Measurements from ENCODE around the gene MED20. TPM values are rescaled to one million over a fixed set of nuclear protein-coding genes. Genes with fewer than 3 reads are reported as not detected.

MED20 gene
- total and polyA plus RNA-seq, 3 donors from 2014 or later, result 15.9 to 25.1 (median 25.1) TPM

DNA sequence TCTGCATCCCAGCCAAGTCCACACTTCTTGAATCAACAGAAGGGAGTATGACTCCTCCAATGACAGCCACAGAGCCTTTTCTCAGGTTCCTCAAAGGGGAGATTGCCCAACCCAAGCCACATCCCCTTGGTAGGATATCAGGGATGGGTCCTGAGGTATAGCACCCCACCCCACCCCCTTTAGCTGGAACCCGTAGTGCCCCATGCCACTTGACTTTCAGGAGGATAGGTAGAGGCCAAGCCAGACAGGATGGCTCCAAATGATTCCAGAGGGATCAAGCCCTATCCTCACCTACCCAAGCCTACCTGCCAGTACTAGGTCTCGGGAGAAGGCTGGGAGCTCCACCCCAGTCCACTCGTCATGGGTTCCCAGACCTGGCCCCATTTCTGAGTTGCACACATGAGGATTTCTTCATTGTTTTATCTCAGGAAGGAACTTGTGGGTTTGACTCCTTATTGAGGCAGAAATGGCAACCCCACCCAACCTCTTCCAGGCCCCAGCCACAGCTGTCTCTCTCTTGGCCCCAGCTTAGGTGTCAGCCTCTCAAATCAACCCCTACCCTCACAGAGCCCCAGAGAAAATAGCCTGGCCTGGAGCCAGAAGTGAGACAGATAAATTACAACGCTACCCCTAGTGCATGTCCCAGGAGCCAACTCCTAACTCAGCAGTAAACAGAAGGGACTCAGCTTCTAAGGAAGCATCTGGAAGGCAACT is 17.1 kb upstream of the MED20 start:
- WGBS, 2 donors, result 63 to 64% methylated on average over 4 of the region's 4 CpGs

DNA sequence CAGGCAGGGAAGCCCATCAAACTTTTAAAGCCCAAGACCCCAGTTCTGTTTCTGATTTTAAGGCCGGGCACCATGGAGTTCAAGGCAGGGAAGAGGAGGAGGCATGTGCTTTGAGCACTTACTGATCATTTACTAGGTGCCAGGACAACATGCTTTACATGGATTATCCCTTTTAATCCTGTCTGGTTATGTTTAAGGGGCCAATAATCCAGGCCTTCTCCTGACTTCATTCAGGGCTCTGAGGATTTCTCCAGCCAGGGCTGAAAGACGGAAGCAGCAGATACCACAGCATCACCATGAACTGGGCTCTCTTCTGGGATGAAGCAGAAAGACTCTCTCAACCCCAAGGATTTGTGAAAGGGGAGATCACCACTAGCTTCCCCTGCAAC is 16.5 kb upstream of the MED20 start:
- WGBS, 2 donors, result 54 to 71% methylated on average over 2 of the region's 2 CpGs
- H3K27me3 ChIP-seq, result no peaks in the 10 kb centered on the region
- intact Hi-C loops (cut with DNase I; ENCODE audit: low total_unique reads), result loop anchor here (5.0 kb wide), 1 partner anchor 105 kb away; no protein-coding TSS in a partner anchor
- H3K4me1 ChIP-seq, result peaks cover 36% of the 10 kb centered on the region
- H3K36me3 ChIP-seq (ENCODE audit: low read depth, missing control alignments), result no peaks in the 10 kb centered on the region
- TF ChIP-seq CTCF (IDR thresholded peaks at IDR 0.05), result no peak
- TF ChIP-seq POLR2A (IDR thresholded peaks at IDR 0.05), result no peak
- no peaks in the 10 kb centered on the region for H3K9me3 ChIP-seq
- H3K4me3 ChIP-seq, result no peak overlapping the region
- no peak overlapping the region for H3K27ac ChIP-seq
- no peak for DNase-seq

More for the DNA sequence above, 17.1 kb upstream of the MED20 start:
- Histone ChIP-seq H3K4me3 (no peak overlapping the region), H3K27me3 (no peaks in the 10 kb centered on the region), H3K36me3 (ENCODE audit: low read depth, missing control alignments) (no peaks in the 10 kb centered on the region), H3K27ac (peak overlapping the region in 1 of 2 donors; percentile 57), H3K4me1 (peaks cover 36% of the 10 kb centered on the region), H3K9me3 (no peaks in the 10 kb centered on the region)
- TF ChIP-seq POLR2A (IDR thresholded peaks at IDR 0.05), result no peak
- TF ChIP-seq CTCF (IDR thresholded peaks at IDR 0.05), result no peak
- DNase-seq, result no peak
- intact Hi-C loops (cut with DNase I; ENCODE audit: low total_unique reads), result loop anchor here (5.0 kb wide), 1 partner anchor 104 kb away; no protein-coding TSS in a partner anchor

DNA sequence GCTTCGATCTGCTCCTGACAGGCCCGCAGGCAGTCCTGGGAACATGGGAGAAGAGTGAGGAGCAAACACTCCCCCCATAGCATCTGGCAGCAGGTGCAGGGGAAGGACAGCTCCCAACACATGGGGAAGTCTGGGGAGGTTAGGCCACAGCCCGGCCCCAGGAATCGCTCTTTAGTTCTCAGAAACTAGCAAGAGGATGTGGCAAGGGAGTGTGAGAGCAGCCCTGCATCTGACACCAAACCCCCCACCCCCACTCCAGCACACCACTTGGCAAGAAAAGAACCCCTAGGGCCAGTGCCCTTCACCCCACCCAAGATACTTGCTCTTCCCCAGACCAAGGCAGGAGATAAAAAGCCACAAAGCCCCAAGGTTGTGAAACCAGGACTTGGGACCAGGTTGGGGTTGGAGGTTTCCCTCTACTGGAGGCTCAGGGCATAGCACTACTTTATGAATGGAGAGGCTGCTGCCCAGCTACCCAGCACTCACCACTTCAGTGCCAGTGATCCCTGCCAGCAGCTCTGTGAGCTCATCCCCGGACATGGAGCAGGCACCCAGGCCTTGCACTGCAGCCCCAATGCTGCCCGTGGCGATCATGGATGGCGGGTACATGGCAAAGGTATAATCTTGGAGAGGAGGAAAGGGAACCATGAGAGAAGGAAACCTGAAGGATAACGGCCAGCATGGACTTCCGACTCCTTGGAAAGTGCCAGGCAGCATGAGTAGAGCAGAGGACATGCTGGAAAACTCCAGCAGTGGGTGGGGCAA is 15.3 kb upstream of the MED20 start:
- no peak for TF ChIP-seq POLR2A (IDR thresholded peaks at IDR 0.05)
- TF ChIP-seq CTCF (IDR thresholded peaks at IDR 0.05), result peak; percentile 62 to 72 (median 69)
- H3K36me3 ChIP-seq (ENCODE audit: low read depth, missing control alignments), result no peaks in the 10 kb centered on the region
- 55 to 59% methylated on average over 7 to 10 of the region's 10 CpGs for WGBS, 2 donors
- H3K9me3 ChIP-seq, result no peaks in the 10 kb centered on the region
- H3K27me3 ChIP-seq, result no peaks in the 10 kb centered on the region
- H3K4me3 ChIP-seq, result no peak overlapping the region
- peaks cover 31% of the 10 kb centered on the region for H3K4me1 ChIP-seq
- no peak overlapping the region for H3K27ac ChIP-seq
- DNase-seq, result peak; percentile 80
- intact Hi-C loops (cut with DNase I; ENCODE audit: low total_unique reads), result loop anchor here (5.0 kb wide), 1 partner anchor 106 kb away; no protein-coding TSS in a partner anchor

- Histone ChIP-seq H3K27me3 (no peaks in the 10 kb centered on the region), H3K4me3 (no peak overlapping the region), H3K9me3 (no peaks in the 10 kb centered on the region), H3K27ac (no peak overlapping the region), H3K4me1 (peaks cover 30% of the 10 kb centered on the region), H3K36me3 (ENCODE audit: low read depth, missing control alignments) (no peaks in the 10 kb centered on the region)
- no peak for TF ChIP-seq CTCF (IDR thresholded peaks at IDR 0.05)
- no peak for TF ChIP-seq POLR2A (IDR thresholded peaks at IDR 0.05)
- WGBS, 2 donors, result 72 to 88% methylated on average over 1 to 8 of the region's 8 CpGs
- intact Hi-C loops (cut with DNase I; ENCODE audit: low total_unique reads), result loop anchor here (5.0 kb wide), 1 partner anchor 107 kb away; no protein-coding TSS in a partner anchor
- no peak for DNase-seq
These were observed 14.7 kb upstream of the MED20 start for GRCh38 chr6:41935685-41936072.

All from testis (tissue), 3 donors.